Measurements from ENCODE around the gene RARS1. TPM values are rescaled to one million over a fixed set of nuclear protein-coding genes. Genes with fewer than 3 reads are reported as not detected.

The RARS1 gene
- total RNA-seq, 2 donors from 2014 or later = 50.5 to 93.8 TPM

DNA sequence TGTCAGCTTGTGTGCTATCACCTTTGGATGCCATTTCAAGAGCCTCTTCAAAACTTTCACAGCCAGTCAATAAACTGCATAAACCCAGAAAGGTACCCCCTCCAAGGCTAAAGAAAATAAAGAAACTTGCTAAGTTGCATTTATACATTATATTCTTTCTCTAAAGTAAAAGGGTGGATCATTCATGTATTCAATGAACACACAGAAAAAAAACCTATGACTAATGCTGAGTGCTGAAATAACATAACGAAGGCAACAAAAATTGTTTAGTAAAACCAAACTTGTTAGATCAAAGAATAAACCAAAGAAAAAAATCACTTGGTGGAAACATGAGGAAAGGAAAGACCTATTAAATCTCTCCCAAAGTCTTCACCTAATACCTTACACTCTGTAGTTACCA lies 77.7 kb downstream of the RARS1 start:
- no peaks in the 10 kb centered on the region for H3K9me3 ChIP-seq
- ATAC-seq (ENCODE audit: insufficient number of reproducible peaks, low FRiP score, low read depth) = no peak
- no peak overlapping the region for H3K27ac ChIP-seq
- DNase-seq (ENCODE audit: low spot score) = no peak
- no peaks in the 10 kb centered on the region for H3K4me1 ChIP-seq (ENCODE audit: control insufficient read depth in 1 of 2, low read depth in 2 of 2)
- no peak overlapping the region for H3K4me3 ChIP-seq
- peaks cover 7% of the 10 kb centered on the region for H3K36me3 ChIP-seq
- TF ChIP-seq, protein P1, sequence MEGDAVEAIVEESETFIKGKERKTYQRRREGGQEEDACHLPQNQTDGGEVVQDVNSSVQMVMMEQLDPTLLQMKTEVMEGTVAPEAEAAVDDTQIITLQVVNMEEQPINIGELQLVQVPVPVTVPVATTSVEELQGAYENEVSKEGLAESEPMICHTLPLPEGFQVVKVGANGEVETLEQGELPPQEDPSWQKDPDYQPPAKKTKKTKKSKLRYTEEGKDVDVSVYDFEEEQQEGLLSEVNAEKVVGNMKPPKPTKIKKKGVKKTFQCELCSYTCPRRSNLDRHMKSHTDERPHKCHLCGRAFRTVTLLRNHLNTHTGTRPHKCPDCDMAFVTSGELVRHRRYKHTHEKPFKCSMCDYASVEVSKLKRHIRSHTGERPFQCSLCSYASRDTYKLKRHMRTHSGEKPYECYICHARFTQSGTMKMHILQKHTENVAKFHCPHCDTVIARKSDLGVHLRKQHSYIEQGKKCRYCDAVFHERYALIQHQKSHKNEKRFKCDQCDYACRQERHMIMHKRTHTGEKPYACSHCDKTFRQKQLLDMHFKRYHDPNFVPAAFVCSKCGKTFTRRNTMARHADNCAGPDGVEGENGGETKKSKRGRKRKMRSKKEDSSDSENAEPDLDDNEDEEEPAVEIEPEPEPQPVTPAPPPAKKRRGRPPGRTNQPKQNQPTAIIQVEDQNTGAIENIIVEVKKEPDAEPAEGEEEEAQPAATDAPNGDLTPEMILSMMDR (IDR thresholded peaks at IDR 0.05) = no peak
- H3K27me3 ChIP-seq (replicated peaks; ENCODE audit: insufficient read depth) = no peaks in the 10 kb centered on the region

DNA sequence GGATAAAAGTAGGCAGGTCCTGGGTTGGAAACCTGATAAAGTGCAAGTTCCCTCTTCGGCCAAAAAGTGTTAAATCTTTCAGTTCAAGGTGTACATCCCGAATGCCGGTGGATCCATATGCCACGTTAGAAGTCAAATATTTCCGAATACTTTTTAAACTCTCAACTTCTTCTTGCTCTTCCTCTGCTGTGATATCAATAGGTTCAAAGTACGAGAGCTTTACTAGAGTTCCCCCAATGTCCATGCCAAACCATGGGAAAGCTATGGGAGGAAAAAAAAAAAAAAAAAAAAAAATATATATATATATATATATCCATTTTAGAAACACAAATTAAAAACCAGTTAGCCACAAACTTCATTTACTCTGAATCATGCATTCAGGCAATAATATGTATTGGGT lies 82.5 kb downstream of the RARS1 start:
- DNase-seq (ENCODE audit: low spot score) = no peak
- no peak overlapping the region for H3K4me3 ChIP-seq
- no peak for ATAC-seq (ENCODE audit: insufficient number of reproducible peaks, low FRiP score, low read depth)
- H3K36me3 ChIP-seq = peaks cover 7% of the 10 kb centered on the region
- H3K4me1 ChIP-seq (ENCODE audit: control insufficient read depth in 1 of 2, low read depth in 2 of 2) = peaks cover 0 to 8% of the 10 kb centered on the region in 2 donors
- H3K27me3 ChIP-seq (replicated peaks; ENCODE audit: insufficient read depth) = no peaks in the 10 kb centered on the region
- no peak overlapping the region for H3K27ac ChIP-seq
- no peaks in the 10 kb centered on the region for H3K9me3 ChIP-seq
- TF ChIP-seq, protein P1 (IDR thresholded peaks at IDR 0.05) = no peak

Other genes with a start within 250 kb of the RARS1 start
- gene WWC1, start 194.8 kb upstream of the RARS1 start, total RNA-seq = 1 to 10 TPM in 1 of 2 donors, not detected in 1; 3.6 TPM
- not detected for gene FBLL1, start 42.8 kb downstream of the RARS1 start, total RNA-seq
- gene PANK3, start 92.9 kb downstream of the RARS1 start, total RNA-seq = 10 to 100 TPM; 24.9 to 39.2 TPM